Activated T-cell treated with anti-CD3 and anti-CD28 coated beads, Interleukin-2, amount 50 U/mL, for 72 hours (primary cell): ENCODE measurements around the gene CPA4. TPM values are rescaled to one million over a fixed set of nuclear protein-coding genes. Genes with fewer than 3 reads are reported as not detected.
A peak's percentile ranks its signal among the peaks of the same experiment; 100 is the strongest.

ENCODE experiments used
- ATAC-seq, 2 donors: fragments of 150-1000 bp; cut with Tn5 transposase; replicated peaks in 1 of 2; 2 replicates each; pipeline ENCODE4 v1.10.0; 2021; ENCODE audit warnings: moderate library complexity in 2 of 2, mild to moderate bottlenecking in 1 of 2
- DNase-seq, 2 donors: peaks; one replicate each; pipeline ENCODE4 v3.0.0; 2021 to 2022; ENCODE audit warnings: mixed read lengths in 1 of 2
- H3K27ac Mint-ChIP-seq: one replicate; pipeline ENCODE4 v1.8.0; 2022; ENCODE audit warnings: mild to moderate bottlenecking, moderate library complexity, mixed read lengths
- H3K27me3 Mint-ChIP-seq: one replicate; pipeline ENCODE4 v1.8.0; 2022; ENCODE audit warnings: low read depth, mixed read lengths
- H3K36me3 Mint-ChIP-seq, 2 donors: one replicate each; pipeline ENCODE4 v1.8.0; 2022; ENCODE audit warnings: mixed read lengths in 2 of 2, mild to moderate bottlenecking in 1 of 2; ENCODE audit not compliant: insufficient read depth in 2 of 2
- H3K4me1 Mint-ChIP-seq: one replicate; pipeline ENCODE4 v1.8.0; 2022; ENCODE audit warnings: low read depth, mixed read lengths
- H3K4me3 Mint-ChIP-seq, 2 donors: one replicate each; pipeline ENCODE4 v1.8.0; 2022; ENCODE audit warnings: mild to moderate bottlenecking in 2 of 2, mixed read lengths in 2 of 2, moderate library complexity in 2 of 2
- H3K9me3 Mint-ChIP-seq, 2 donors: one replicate each; pipeline ENCODE4 v1.8.0; 2022; ENCODE audit warnings: mixed read lengths in 2 of 2
- total RNA-seq, 2 donors: library from RNA; stranded (reverse); gene quantifications; one replicate each; pipeline ENCODE4 v1.2.3, GENCODE V29; 2022

Gene CPA4
- total RNA-seq, 2 donors from 2014 or later = 0.32 TPM; not detected in 1

- Mint-ChIP-seq H3K4me1 (peaks cover 6% of the 10 kb centered on the region), H3K4me3 (no peak overlapping the region), H3K27ac (no peak overlapping the region), H3K9me3 (no peaks in the 10 kb centered on the region), H3K36me3 (no peaks in the 10 kb centered on the region), H3K27me3 (no peaks in the 10 kb centered on the region)
- ATAC-seq = no peak
- DNase-seq = no peak
Observed at GRCh38 chr7:130269318-130269694, 23.7 kb upstream of the CPA4 start.

GRCh38 chr7:130270947-130271800 lies 21.8 kb upstream of the CPA4 start:
- Mint-ChIP-seq H3K36me3 (no peaks in the 10 kb centered on the region), H3K27ac (no peak overlapping the region), H3K4me3 (no peak overlapping the region), H3K9me3 (no peaks in the 10 kb centered on the region), H3K27me3 (peaks cover 8% of the 10 kb centered on the region), H3K4me1 (peaks cover 12% of the 10 kb centered on the region)
- ATAC-seq = no peak
- DNase-seq = no peak

DNA sequence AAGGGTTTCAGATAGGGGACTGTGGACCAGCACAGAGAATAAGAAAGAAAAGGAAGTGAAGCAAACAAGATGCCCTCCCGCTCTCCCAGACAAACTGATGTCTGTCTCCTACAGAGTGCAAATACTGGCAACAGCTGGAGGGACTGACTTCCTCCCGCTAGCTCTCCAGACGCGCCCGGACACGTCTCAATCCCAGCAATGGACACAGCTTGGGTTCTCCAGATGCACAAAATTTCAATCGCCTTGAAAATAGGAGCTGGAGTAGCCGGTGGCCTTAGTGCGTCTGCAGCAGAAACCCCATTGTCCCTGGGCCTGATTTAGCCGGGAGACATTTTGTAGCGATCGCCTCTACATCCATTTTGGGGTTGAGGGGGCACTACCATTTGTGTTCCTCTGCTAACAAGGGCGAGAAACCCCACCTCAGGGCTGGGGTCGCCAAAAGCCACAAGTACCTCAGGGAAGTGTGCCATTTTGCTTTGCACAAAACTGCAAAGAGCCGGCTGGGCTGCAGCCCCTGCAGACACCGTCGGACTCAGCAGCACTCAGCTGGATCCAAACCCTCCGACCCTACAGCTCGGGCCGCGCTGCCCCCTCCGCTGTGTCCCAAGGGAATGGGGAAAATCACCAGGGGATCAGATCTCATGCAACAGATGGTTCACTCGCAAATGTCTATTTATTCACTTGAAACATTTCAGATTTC lies 20.4 kb upstream of the CPA4 start:
- Mint-ChIP-seq H3K27me3 (peaks cover 8% of the 10 kb centered on the region), H3K4me3 (peak overlapping the region; percentile 60 to 69), H3K9me3 (no peaks in the 10 kb centered on the region), H3K27ac (no peak overlapping the region), H3K36me3 (no peaks in the 10 kb centered on the region), H3K4me1 (peaks cover 23% of the 10 kb centered on the region)
- no peak for DNase-seq
- ATAC-seq = no peak

- ATAC-seq (no peak), DNase-seq (no peak)
- H3K4me3 Mint-ChIP-seq = peak overlapping the region; percentile 60 to 69
- H3K4me1 Mint-ChIP-seq = peaks cover 27% of the 10 kb centered on the region
- no peaks in the 10 kb centered on the region for H3K36me3 Mint-ChIP-seq
- H3K27me3 Mint-ChIP-seq = peaks cover 8% of the 10 kb centered on the region
- H3K9me3 Mint-ChIP-seq = no peaks in the 10 kb centered on the region
- no peak overlapping the region for H3K27ac Mint-ChIP-seq
Observed at GRCh38 chr7:130273081-130273932, 19.7 kb upstream of the CPA4 start.

DNA sequence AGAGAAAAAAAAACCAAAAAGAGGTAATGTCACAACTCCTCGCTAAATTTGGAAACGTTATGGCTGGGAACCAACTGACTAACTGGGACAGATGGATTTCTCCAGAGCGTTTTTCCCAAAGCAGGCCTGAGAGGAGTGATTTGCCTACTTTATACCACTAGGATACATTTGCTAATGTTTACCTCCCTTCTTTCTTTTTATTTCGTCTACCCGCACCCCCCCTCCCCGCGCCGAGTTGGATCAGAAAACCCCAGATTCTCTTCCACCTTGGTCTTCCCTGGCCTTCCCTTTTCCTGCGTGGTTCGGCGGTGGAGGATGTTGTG lies 19.1 kb upstream of the CPA4 start:
- H3K27me3 Mint-ChIP-seq = peaks cover 8% of the 10 kb centered on the region
- no peak for DNase-seq
- H3K4me1 Mint-ChIP-seq = peaks cover 27% of the 10 kb centered on the region
- no peak for ATAC-seq
- H3K4me3 Mint-ChIP-seq = peak overlapping the region; percentile 60 to 64
- H3K36me3 Mint-ChIP-seq = no peaks in the 10 kb centered on the region
- no peak overlapping the region for H3K27ac Mint-ChIP-seq
- no peaks in the 10 kb centered on the region for H3K9me3 Mint-ChIP-seq

DNA sequence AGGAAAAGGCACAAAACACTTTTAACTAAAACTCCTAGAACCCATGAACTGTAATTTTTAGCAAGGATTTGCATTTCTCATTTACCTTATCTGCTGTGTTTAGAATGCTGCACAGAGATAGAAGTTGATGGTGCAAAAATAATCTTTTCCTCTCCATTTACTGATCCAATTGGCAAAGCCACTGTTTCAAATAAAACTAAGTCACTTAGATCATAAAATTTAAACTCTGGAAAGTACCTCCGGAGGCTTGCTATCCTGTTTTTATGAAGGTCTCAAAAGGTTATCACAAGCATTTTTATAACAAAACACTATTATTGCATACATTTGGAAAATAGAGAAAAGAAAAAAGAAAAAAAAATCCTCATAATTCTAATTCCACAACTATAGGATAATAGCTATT lies 18.7 kb upstream of the CPA4 start:
- ATAC-seq (no peak), DNase-seq (no peak)
- Mint-ChIP-seq H3K4me3 (peak overlapping the region in 1 of 2 donors; percentile 64), H3K36me3 (no peaks in the 10 kb centered on the region), H3K27ac (no peak overlapping the region), H3K4me1 (peaks cover 27% of the 10 kb centered on the region), H3K27me3 (peaks cover 8% of the 10 kb centered on the region), H3K9me3 (no peaks in the 10 kb centered on the region)

DNA sequence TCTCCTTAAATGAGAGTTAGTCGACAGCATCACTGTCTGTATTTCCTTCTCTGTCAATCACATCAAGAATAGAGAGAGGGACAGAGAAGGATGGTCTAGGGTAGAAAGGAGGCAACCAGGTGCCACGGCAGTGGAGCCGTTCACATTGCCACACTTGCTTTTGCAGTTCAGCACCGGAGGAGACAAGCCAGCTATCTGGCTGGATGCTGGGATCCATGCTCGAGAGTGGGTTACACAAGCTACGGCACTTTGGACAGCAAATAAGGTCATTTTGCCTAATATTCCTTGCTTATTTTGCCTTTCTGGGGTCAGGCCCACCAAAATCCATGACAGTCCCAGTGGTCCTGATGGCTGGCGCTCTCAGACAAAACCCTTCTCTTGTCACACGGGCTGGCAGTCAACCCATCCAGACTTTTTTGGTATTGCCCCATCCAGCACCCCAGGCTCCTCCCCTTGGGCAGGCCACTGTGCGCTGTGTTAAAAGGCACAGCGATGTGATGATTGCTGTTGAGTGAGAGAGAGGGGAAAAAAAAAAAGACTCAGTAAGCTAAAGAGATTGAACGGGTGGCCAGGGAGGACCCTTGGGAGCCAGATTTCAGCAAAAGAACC lies 17.9 kb upstream of the CPA4 start:
- Mint-ChIP-seq H3K9me3 (no peaks in the 10 kb centered on the region), H3K36me3 (no peaks in the 10 kb centered on the region), H3K4me3 (no peak overlapping the region), H3K4me1 (peaks cover 27% of the 10 kb centered on the region), H3K27me3 (peaks cover 8% of the 10 kb centered on the region), H3K27ac (no peak overlapping the region)
- DNase-seq (no peak), ATAC-seq (no peak)

- Mint-ChIP-seq H3K4me1 (peaks cover 27% of the 10 kb centered on the region), H3K27me3 (peaks cover 8% of the 10 kb centered on the region), H3K9me3 (no peaks in the 10 kb centered on the region), H3K4me3 (no peak overlapping the region), H3K36me3 (no peaks in the 10 kb centered on the region), H3K27ac (no peak overlapping the region)
- DNase-seq (no peak), ATAC-seq (no peak)
Observed at GRCh38 chr7:130275826-130276297, 17.1 kb upstream of the CPA4 start.

DNA sequence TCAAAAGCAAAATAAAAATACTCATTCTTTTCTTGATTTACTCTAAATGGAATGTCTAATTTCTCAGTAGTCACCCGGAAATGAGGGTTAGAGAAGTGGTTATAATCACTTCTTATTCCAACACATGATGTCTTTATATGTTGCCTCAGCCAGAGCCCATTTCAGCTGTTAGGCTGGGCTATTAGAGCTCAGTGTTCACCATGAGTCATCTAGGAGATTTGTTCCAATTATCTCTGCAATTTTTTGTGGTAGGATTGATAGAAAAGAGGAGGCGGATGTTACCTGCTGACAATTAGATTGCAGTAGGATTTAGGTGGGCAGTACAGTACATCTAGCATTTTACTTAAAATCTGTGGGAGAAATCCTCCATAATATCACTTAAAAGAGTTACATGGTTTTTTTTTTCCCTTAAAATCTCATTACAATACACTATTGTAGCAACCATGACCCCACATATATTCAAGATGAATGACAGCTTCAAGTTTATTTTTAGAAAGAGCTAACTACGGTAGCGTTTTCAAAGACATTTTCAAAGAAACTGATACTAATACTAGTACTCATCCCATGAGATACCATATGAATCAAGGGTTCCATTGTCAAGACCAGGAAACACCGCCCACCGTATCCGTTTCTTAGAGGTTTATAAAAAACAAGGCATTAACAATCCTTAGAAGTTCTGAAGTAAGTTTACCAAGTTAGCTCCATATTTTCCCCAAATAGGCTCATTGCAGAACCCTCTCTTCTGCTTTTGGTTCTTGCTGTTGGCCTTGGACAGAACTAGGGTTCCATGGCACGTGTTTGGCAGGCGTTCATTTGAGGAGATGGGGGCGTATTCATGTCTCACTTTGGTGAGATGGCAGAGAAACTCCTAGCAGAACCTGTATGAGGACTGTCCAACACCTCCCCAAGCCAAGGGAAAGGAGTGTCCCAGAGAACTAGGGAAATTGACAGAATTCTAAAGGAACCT lies 15.9 kb upstream of the CPA4 start:
- Mint-ChIP-seq H3K9me3 (no peaks in the 10 kb centered on the region), H3K27me3 (peaks cover 8% of the 10 kb centered on the region), H3K4me3 (peak overlapping the region; percentile 31 to 82), H3K4me1 (peaks cover 27% of the 10 kb centered on the region), H3K36me3 (no peaks in the 10 kb centered on the region), H3K27ac (peak overlapping the region; percentile 96)
- DNase-seq = peak; percentile 33 to 50
- peak; percentile 87 to 91 for ATAC-seq

GRCh38 chr7:130277763-130278643 lies 15.0 kb upstream of the CPA4 start:
- H3K27ac Mint-ChIP-seq = peak overlapping the region; percentile 96
- no peaks in the 10 kb centered on the region for H3K36me3 Mint-ChIP-seq
- H3K9me3 Mint-ChIP-seq = no peaks in the 10 kb centered on the region
- DNase-seq (no peak), ATAC-seq (no peak)
- H3K4me3 Mint-ChIP-seq = peak overlapping the region; percentile 12 to 82
- H3K4me1 Mint-ChIP-seq = peaks cover 27% of the 10 kb centered on the region
- peaks cover 8% of the 10 kb centered on the region for H3K27me3 Mint-ChIP-seq

GRCh38 chr7:130278860-130279259 lies 14.1 kb upstream of the CPA4 start:
- Mint-ChIP-seq H3K27ac (no peak overlapping the region), H3K27me3 (peaks cover 8% of the 10 kb centered on the region), H3K4me3 (no peak overlapping the region), H3K4me1 (peaks cover 27% of the 10 kb centered on the region), H3K36me3 (no peaks in the 10 kb centered on the region), H3K9me3 (no peaks in the 10 kb centered on the region)
- no peak for ATAC-seq
- DNase-seq = no peak
